ENCODE data around the gene AFMID.

GRCh38 chr17:78249818-78250806 lies 63.0 kb downstream of the AFMID start:
- TF ChIP-seq SIN3B (IDR thresholded peaks at IDR 0.05; ENCODE audit: low read depth) (no peak), EP300 (IDR thresholded peaks at IDR 0.05; ENCODE audit: low read length) (no peak), SREBF1 (IDR thresholded peaks at IDR 0.05; ENCODE audit: borderline replicate concordance, low read depth, low read length) (no peak), NFYB (IDR thresholded peaks at IDR 0.05; ENCODE audit: extremely low read depth, insufficient read length) (no peak), BCOR (IDR thresholded peaks at IDR 0.05) (no peak), TARDBP (IDR thresholded peaks at IDR 0.05) (no peak), BACH1 (tag; IDR thresholded peaks at IDR 0.05) (no peak)
- TF ChIP-seq, protein P1, sequence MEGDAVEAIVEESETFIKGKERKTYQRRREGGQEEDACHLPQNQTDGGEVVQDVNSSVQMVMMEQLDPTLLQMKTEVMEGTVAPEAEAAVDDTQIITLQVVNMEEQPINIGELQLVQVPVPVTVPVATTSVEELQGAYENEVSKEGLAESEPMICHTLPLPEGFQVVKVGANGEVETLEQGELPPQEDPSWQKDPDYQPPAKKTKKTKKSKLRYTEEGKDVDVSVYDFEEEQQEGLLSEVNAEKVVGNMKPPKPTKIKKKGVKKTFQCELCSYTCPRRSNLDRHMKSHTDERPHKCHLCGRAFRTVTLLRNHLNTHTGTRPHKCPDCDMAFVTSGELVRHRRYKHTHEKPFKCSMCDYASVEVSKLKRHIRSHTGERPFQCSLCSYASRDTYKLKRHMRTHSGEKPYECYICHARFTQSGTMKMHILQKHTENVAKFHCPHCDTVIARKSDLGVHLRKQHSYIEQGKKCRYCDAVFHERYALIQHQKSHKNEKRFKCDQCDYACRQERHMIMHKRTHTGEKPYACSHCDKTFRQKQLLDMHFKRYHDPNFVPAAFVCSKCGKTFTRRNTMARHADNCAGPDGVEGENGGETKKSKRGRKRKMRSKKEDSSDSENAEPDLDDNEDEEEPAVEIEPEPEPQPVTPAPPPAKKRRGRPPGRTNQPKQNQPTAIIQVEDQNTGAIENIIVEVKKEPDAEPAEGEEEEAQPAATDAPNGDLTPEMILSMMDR (IDR thresholded peaks at IDR 0.05 in 2 of 3, conservative IDR thresholded peaks at IDR 0.05 in 1 of 3; ENCODE audit: insufficient read depth in 2 of 3, low read depth in 1 of 3, low read length in 3 of 3), result no peak
